Umbilical cord (tissue), 2 donors: Measurements from ENCODE around the gene DDRGK1. TPM values are rescaled to one million over a fixed set of nuclear protein-coding genes. Genes with fewer than 3 reads are reported as not detected.
A peak's percentile ranks its signal among the peaks of the same experiment; 100 is the strongest.
"Not testable (repeated sequence)": the region's sequence is repeated elsewhere in the genome, so short reads cannot be mapped to it uniquely, and the experiment has no call there.

Source experiments
- DNase-seq: peaks from one replicate; pipeline ENCODE4 v3.0.0-alpha.2; 2015; ENCODE audit warnings: low spot score
- total RNA-seq: library from RNA; depleted of rRNA; stranded (reverse); fragments of >200 nt; gene quantifications from one replicate; pipeline ENCODE4 v1.2.3, GENCODE V29; 2014; ENCODE audit warnings: low replicate concordance; ENCODE audit not compliant: insufficient read depth

The DDRGK1 gene
- total RNA-seq, 1 donor from 2014 or later, result 14.4 TPM

GRCh38 chr20:3215359-3215917 is 11.0 kb upstream of the DDRGK1 start:
- DNase-seq, result not testable (repeated sequence)

DNA sequence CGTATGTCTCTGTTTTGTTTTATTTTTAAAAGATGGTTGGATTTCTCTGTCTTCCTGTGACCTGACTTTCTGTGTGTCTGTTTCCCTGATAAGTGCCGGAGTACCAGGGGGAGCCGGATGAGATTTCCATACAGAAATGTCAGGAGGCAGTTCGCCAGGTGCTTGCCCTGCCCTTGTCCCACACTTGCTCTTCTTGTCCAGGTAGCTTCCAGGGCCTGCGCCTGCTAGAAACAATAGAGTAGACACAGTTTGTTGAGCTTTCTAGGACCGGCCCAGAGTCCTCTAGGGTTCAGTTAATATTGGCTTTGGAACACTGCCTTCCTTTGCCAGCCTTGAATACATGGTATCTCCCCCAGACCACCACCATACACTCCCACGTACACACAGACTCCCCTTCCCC is 8.7 kb upstream of the DDRGK1 start:
- DNase-seq, result no peak

DNA sequence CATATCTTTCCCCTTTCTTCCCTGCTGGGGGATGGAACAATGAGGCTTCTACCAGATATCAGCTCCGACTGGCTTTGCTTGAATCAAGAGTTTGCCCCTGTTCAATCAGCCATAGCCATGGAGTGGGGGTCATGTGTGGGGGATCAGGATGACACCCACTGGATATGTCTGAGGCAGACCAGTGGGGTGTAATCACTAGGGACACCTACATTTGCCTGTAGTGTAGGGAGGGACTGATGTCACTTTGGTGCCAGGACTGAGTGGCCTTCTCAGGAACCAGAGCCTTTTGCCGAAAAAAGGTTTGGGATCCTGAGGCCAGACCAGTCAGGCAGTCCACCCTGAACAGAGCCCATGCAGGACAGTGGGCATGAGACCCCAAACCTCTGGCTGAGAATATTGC is 5.9 kb upstream of the DDRGK1 start:
- no peak for DNase-seq

GRCh38 chr20:3209946-3210317 is 5.5 kb upstream of the DDRGK1 start:
- no peak for DNase-seq

- peak; percentile 67 for DNase-seq
These were observed 4.9 kb upstream of the DDRGK1 start, which contains the start of gene ITPA for GRCh38 chr20:3209257-3209945. Gene ITPA, plus strand, starts transcription at chr20:3209498. Its CDS starts 54 bp downstream, at chr20:3209552.

GRCh38 chr20:3208786-3209256 is 4.3 kb upstream of the DDRGK1 start:
- DNase-seq, result no peak

DNA sequence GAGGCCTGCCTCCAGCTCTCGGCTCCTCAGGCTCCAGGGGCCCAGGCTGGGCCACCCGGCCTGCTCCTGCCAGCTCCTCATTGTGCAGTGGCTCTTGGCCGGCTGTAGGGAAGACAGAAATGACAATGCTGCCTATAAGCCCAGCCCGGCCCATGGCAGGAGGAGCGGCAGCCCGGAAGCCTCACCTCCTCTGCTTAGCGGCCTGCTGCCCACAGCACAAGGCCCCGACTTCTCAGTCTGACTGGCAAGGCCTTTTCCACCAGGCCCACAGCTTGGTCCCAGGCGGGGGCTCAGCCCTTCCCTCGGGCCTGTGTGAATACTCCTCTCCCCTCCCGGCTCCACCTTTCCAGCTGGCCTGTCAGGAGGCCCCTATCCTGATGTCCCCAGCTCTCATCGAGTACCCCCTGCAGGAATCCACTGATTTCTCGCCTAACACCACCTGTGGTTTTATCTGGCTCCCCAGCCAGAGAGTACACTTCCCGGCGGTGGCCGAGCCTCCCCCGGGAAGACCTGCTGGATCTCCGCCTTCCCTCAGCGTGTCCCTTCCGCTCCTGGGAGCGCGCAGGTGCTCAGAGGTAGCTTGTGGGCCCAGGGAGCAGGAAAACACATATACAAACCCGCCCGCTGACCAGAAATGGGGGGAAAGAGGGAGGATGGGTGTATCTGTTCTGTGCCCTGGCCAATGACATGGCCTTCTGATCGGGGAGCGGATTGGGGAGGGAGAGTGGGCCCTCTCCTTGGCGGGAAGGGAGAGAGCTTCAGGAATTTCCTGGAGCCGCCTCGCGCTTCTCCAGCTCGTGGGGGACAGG is 963 bp downstream of the DDRGK1 start:
- DNase-seq, result peak; percentile 21

- no peak for DNase-seq
These were observed 1.5 kb downstream of the DDRGK1 start for GRCh38 chr20:3202965-3203314.

DNA sequence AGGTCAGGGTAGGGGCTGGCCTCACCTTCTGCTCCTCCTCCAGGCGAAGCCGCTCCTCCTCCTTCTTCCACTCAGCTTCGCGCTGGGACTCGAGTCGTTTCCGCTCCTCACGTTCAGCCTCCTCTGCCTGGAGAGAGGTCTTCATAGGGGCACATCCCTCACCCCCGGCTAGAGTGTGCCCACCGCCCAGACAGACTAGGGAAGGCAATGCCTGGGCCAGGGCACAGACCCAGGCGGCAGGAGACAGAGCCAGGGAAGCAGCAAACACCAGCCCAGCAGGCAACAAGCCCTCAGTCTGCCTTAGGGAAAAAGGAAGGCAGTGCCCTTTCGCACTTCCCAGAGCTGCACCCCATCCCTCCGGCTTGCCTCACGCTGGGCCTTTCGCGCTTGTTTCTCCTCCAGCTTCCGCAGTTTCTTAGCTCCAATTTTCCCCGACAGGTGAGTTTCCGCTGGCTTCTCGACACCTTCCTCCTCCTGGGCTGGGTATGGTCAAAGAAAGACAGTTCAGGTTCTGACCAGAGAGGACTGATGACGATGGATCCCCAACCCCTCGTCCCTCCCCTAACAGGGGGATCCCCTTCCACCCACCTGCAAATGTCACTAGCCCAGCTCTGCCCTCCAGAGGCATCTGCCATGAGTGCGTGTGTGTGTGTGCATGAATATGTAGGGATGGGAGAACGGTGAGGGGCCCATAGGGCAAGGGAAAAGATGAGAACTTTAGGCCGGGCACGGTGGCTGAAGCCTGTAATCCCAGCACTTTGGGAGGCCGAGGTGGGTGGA is 4.3 kb downstream of the DDRGK1 start:
- no peak for DNase-seq

DNA sequence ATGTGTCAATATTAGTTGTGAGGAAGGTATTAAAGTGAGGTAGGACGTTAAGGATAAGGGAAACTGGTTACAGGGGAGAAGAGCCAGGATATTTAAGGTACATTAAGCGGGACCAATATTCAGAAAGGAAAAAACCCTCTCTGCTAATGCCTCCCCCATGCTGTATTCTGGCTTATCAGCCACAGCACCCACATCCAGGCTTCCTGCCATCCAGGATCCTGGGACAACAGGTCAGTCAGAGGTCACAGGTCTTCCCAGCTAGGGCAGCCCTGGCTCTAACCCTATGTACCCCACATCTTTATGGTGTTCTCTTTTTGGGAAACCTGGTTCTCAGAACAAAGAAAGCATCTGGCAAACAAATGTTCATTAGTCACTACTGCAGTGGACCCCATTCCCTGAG is 5.3 kb downstream of the DDRGK1 start:
- no peak for DNase-seq

DNA sequence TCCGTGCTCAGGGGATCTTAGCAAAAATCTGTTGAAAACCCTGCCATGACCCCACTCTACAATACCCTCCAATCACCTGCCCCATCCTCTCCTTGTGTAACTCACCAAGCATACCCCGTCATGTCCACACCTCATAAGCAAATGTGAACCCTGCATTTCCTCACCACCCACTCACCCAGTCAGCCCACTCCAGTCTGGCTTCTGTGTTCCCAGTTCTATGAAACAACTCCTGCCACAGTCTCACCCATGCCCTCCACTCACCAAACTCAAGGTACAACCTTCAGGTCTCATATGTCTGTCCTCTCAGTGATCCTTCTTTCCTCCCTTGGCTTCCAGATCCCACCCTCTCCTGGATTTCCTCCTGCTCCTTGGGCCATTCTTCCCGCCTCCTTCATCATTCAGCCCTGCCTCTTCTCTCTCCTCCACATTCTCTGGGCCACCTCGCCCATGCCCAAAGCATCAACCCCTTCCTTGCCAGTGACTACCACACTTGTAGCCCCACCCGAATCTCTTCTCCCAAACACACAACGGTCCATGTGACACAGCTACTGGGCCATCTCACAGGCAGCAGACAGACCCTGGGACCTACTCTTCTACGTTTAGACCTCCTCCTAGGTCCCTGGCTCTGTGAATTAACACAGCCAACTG is 8.8 kb downstream of the DDRGK1 start:
- DNase-seq, result no peak

GRCh38 chr20:3194617-3195280 is 9.7 kb downstream of the DDRGK1 start:
- no peak for DNase-seq

DNA sequence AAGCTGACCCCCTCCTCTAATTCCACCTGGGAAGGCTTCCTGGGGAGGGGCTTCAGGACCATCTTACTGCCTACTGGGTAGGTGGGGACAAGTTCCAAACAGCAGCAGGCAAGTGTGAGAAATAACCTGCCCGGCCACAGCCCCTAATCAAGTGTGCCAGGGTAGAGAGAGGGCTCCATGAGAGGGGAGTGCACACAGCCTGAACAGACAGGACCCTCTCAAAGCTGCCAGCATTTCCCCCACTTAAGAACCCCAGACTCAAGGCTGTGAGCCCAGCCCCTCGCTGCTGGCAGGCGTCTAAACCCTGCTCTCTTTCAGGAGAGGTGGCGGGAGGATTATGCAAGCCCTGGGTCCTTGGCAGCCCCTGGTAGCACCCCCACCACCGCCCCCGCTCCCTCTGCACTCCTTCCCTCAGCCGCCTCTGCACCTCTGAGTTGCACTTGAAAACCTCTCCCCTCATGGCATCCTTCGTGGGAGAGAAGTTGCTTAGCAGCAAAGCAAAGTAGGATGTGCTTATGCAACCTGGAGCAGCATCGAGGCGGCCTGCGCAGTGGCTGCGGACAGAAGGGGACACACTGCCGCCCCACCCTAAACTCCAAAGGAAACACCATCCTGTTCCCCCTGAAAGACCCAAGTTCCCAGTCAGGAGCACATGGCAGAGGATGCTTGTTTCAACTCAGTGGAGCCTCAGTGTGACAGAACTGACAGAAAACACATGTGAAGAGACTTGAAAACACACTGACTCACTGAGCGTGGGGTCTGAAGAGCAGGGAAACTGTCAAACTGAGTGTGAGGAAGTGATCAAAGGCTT is 10.5 kb downstream of the DDRGK1 start:
- no peak for DNase-seq

DNA sequence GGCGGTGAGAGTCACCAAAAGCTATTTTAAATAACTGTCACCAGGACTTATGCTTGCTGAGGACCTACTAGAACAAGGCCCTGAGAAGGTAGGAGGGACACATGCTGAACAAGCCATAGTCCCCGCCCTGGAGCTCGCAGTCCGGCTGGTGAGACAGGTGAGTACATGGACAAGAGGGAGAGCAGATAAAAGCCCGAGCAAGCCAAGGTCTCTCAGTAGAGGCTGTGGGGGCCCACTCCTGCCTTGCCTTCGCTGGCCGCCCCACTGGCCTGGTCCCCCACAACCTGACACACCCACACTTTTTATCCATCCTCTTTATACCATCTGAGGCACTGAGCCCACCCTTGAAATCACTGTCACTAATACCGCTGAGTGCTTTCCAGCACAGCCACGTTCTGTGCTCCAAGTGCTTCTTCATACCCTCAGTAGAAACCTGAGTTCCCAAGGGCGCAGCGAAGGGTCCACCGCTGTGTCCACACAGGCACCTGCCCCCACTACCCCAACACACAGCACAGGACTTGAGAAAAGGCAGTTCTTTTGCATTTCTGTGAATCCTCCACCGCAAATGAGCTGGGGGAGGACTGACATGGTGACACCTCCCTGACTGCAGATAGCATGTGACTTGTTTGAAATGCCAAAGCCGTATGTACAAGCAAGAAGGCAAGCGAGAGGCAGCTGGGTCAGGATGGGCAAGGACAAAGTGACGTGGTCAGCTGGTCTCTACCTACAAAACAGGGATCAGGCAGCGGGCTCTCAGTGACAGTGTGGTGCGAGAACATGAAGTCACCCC is 12.1 kb downstream of the DDRGK1 start:
- no peak for DNase-seq

DNA sequence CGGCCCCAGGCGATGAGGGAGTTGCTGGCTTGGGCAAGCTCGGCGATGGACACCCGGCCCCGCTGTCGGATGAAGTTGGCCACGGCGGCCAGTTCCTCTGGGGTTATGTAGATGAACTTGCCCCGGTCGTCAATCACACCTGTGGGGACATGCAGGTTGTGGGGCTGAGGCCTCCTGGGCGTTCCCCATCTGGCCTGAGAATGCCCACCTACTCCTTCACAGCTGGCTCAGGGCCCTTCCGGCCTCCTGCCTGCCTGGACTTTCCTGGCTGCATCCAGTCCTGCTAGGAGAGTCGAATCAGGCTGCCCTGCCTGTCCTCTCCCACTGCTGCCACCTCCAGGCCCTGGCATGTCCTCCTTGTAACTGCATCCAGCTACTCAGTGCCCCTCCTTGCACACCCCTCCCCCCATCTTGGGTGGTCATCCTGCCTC is 13.8 kb downstream of the DDRGK1 start:
- DNase-seq, result no peak

DNA sequence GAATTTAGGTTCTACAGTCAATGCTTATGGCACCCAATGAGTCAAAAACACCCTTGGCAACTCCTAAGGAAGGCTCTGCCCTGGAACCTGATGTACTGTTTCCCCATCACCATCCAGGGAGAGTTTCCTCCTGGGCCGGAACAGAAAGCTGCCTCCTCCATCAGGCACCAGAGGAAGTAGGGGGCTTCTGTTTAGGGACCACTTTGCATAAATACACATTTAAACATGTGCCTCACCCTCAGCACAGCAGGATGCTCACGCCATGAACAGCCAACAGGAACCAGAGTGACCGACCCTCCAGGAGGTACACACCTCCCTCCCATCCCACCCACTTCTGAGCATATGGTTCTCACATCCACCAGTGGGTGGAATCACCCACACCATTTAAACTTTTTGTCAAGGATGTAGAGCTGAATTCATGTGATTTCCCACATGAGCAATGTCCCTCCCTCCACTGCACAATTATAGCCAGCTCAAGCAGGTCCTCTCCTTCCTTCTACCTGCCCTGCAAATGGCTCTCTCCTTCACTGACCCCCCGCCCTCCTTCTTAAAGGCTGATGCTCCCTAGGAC is 14.8 kb downstream of the DDRGK1 start:
- no peak for DNase-seq

- DNase-seq, result no peak
These were observed 15.6 kb downstream of the DDRGK1 start for GRCh38 chr20:3188823-3189413.

GRCh38 chr20:3187861-3188260 is 16.6 kb downstream of the DDRGK1 start:
- DNase-seq, result not testable (repeated sequence)
